ENCODE data around the gene CCDC141.

The CCDC141 gene

GRCh38 chr2:178946494-178946893, 103.4 kb downstream of the CCDC141 start:
- TF ChIP-seq CTCF (IDR thresholded peaks at IDR 0.05): no peak
- no peak for DNase-seq (ENCODE audit: low spot score)
- no peak overlapping the region for H3K4me3 ChIP-seq
- H3K27ac ChIP-seq: no peak overlapping the region

GRCh38 chr2:178943745-178944144, 106.2 kb downstream of the CCDC141 start:
- no peak overlapping the region for H3K27ac ChIP-seq
- TF ChIP-seq CTCF (IDR thresholded peaks at IDR 0.05): no peak
- DNase-seq (ENCODE audit: low spot score): no peak

GRCh38 chr2:178934571-178934970, 115.4 kb downstream of the CCDC141 start:
- no peak for DNase-seq (ENCODE audit: low spot score)

More at GRCh38 chr2:178943745-178944144, 106.2 kb downstream of the CCDC141 start:
- H3K4me3 ChIP-seq: no peak overlapping the region

GRCh38 chr2:178933493-178933892, 116.4 kb downstream of the CCDC141 start:
- H3K27ac ChIP-seq: no peak overlapping the region
- H3K4me3 ChIP-seq: no peak overlapping the region
- TF ChIP-seq CTCF (IDR thresholded peaks at IDR 0.05): no peak
- no peak for DNase-seq (ENCODE audit: low spot score)

More at GRCh38 chr2:178934571-178934970, 115.4 kb downstream of the CCDC141 start:
- Histone ChIP-seq H3K27ac (no peak overlapping the region), H3K4me3 (no peak overlapping the region)
- no peak for TF ChIP-seq CTCF (IDR thresholded peaks at IDR 0.05)

GRCh38 chr2:178928077-178928476, 121.9 kb downstream of the CCDC141 start:
- H3K27ac ChIP-seq: no peak overlapping the region
- H3K4me3 ChIP-seq: no peak overlapping the region
- no peak for DNase-seq (ENCODE audit: low spot score)
- no peak for TF ChIP-seq CTCF (IDR thresholded peaks at IDR 0.05)

GRCh38 chr2:178927173-178927572, 122.8 kb downstream of the CCDC141 start:
- no peak overlapping the region for H3K4me3 ChIP-seq
- no peak for DNase-seq (ENCODE audit: low spot score)
- peak overlapping the region in 1 of 2 donors; percentile 20 for H3K27ac ChIP-seq
- TF ChIP-seq CTCF (IDR thresholded peaks at IDR 0.05): no peak

GRCh38 chr2:178924817-178925216, 125.1 kb downstream of the CCDC141 start:
- Histone ChIP-seq H3K27ac (no peak overlapping the region), H3K4me3 (no peak overlapping the region)
- no peak for TF ChIP-seq CTCF (IDR thresholded peaks at IDR 0.05)
- DNase-seq (ENCODE audit: low spot score): no peak
